A549 (cell line): ENCODE data around the gene SUFU. TPM values are rescaled to one million over a fixed set of nuclear protein-coding genes. Genes with fewer than 3 reads are reported as not detected.
A peak's percentile ranks its signal among the peaks of the same experiment; 100 is the strongest.

Experiments
- ATAC-seq, 2 experiments: fragments of 200-7000 bp in 1 of 2; fragments of >200 bp in 1 of 2; cut with Nextera tagmentation in 1 of 2; cut with Tn5 transposase in 1 of 2; 3 replicates each; pipeline versions ENCODE4 v1.8.0 to v1.9.1; 2018 to 2020; ENCODE audit warnings: mild to moderate bottlenecking in 1 of 2, moderate library complexity in 1 of 2
- CTCF ChIA-PET: fragments of 300-600 bp; sonication (Branson Sonifier 250); formaldehyde crosslinking; extraction: SDS; loops from one replicate; lab custom pipeline; 2021; ENCODE audit warnings: antibody characterized with exemption, inconsistent platforms; lab: Yijun Ruan, JAX
- POLR2A ChIA-PET: fragments of 350-600 bp; formaldehyde crosslinking; extraction: SDS; loops from one replicate; lab custom pipeline; 2021; ENCODE audit warnings: antibody characterized with exemption, inconsistent platforms; lab: Yijun Ruan, JAX
- DNase-seq, 2 experiments: peaks; one replicate each; pipeline versions ENCODE4 v3.0.0 to v3.0.0-alpha.2; 2011 to 2016; ENCODE audit warnings: low read depth in 1 of 2, low spot score in 1 of 2
- FAIRE-seq: peaks from 2 replicates; lab custom pipeline; 2011; peaks lifted over from hg19 to GRCh38; lab: Jason Lieb, UNC
- H3K27ac ChIP-seq, 2 experiments: fragments of >200 bp; sonication (Bioruptor Twin); formaldehyde crosslinking; 3 replicates each; pipeline ENCODE4 v1.5.1; 2016 to 2017
- H3K4me1 ChIP-seq: fragments of >200 bp; sonication (Bioruptor Twin); formaldehyde crosslinking; 3 replicates; pipeline ENCODE4 v1.6.1; 2016
- H3K4me2 ChIP-seq: fragments of >200 bp; sonication (Bioruptor Twin); formaldehyde crosslinking; 3 replicates; pipeline ENCODE4 v1.6.1; 2016
- H3K4me3 ChIP-seq: fragments of >200 bp; sonication (Bioruptor Twin); formaldehyde crosslinking; 3 replicates; pipeline ENCODE4 v1.5.1; 2016
- H3K9me3 ChIP-seq: fragments of >200 bp; sonication (Bioruptor Twin); formaldehyde crosslinking; 3 replicates; pipeline ENCODE4 v1.6.1; 2016
- BHLHE40 ChIP-seq: IDR thresholded peaks from 2 replicates; pipeline ENCODE4 v1.6.1; 2012; ENCODE audit warnings: low read depth, low read length, inconsistent platforms
- CBX2 ChIP-seq: fragments of 200-600 bp; sonication (generic); IDR thresholded peaks from 2 replicates; pipeline ENCODE4 v1.6.1; 2016; ENCODE audit warnings: low read depth, mild to moderate bottlenecking, borderline replicate concordance
- CBX8 ChIP-seq: fragments of 200-600 bp; sonication (generic); IDR thresholded peaks from 2 replicates; pipeline ENCODE4 v1.6.1; 2016
- CHD2 ChIP-seq: fragments of 150-350 bp; IDR thresholded peaks from 2 replicates; pipeline ENCODE4 v1.6.1; 2014; ENCODE audit warnings: low read length; ENCODE audit not compliant: partially characterized antibody
- CHD4 ChIP-seq: fragments of 200-600 bp; sonication (generic); IDR thresholded peaks from 2 replicates; pipeline ENCODE4 v1.6.1; 2016; ENCODE audit warnings: antibody characterized with exemption, mild to moderate bottlenecking, borderline replicate concordance
- FOSL2 ChIP-seq, 2 experiments: fragments of 450-650 bp in 1 of 2; fragments of >200 bp in 1 of 2; sonication (Bioruptor Twin) in 1 of 2; formaldehyde crosslinking; IDR thresholded peaks; 2 replicates each; pipeline versions ENCODE4 v1.5.0 to v1.6.1; 2016 to 2020; ENCODE audit warnings: mild to moderate bottlenecking in 1 of 2, moderate library complexity in 1 of 2
- FOXS1 ChIP-seq: fragments of 250-450 bp; sonication (Bioruptor Pico); IDR thresholded peaks from 2 replicates; pipeline ENCODE4 v1.5.0; 2020; ENCODE audit warnings: mild to moderate bottlenecking, moderate library complexity
- GATA3 ChIP-seq: IDR thresholded peaks from 2 replicates; pipeline ENCODE4 v1.6.1; 2012; ENCODE audit warnings: borderline replicate concordance
- HDAC2 ChIP-seq: fragments of 200-600 bp; sonication (generic); IDR thresholded peaks from 2 replicates; pipeline ENCODE4 v1.6.1; 2016
- HOXB5 ChIP-seq: fragments of 250-450 bp; sonication (Bioruptor Pico); IDR thresholded peaks from 2 replicates; pipeline ENCODE4 v1.5.0; 2020; ENCODE audit warnings: mild to moderate bottlenecking, moderate library complexity
- JUN ChIP-seq, 2 experiments: fragments of >200 bp; sonication (Bioruptor Twin); formaldehyde crosslinking; IDR thresholded peaks; 2 replicates in 1 of 2; 3 replicates in 1 of 2; pipeline ENCODE4 v1.6.1; 2016 to 2017
- KDM5A ChIP-seq: fragments of 200-600 bp; sonication (generic); IDR thresholded peaks from 2 replicates; pipeline ENCODE4 v1.6.1; 2016; ENCODE audit warnings: antibody characterized with exemption, mild to moderate bottlenecking
- MAFK ChIP-seq: fragments of 450-650 bp; IDR thresholded peaks from 2 replicates; pipeline ENCODE4 v1.6.1; 2014; ENCODE audit not compliant: partially characterized antibody
- MAZ ChIP-seq: fragments of 150-350 bp; IDR thresholded peaks from 2 replicates; pipeline ENCODE4 v1.6.1; 2014; ENCODE audit warnings: antibody characterized with exemption, low read depth, low read length, borderline replicate concordance
- NPAS2 ChIP-seq: fragments of 250-450 bp; sonication (Bioruptor Pico); IDR thresholded peaks from 2 replicates; pipeline ENCODE4 v1.8.0; 2022; ENCODE audit warnings: mild to moderate bottlenecking, moderate library complexity, borderline replicate concordance
- NR3C1 ChIP-seq: fragments of >200 bp; sonication (Bioruptor Twin); formaldehyde crosslinking; IDR thresholded peaks from 3 replicates; pipeline ENCODE4 v1.6.1; 2017
- RARB ChIP-seq: fragments of 250-450 bp; sonication (Bioruptor Pico); IDR thresholded peaks from 2 replicates; pipeline ENCODE4 v1.8.0; 2021; ENCODE audit warnings: mild to moderate bottlenecking, moderate library complexity
- RCOR1 ChIP-seq: fragments of 150-350 bp; IDR thresholded peaks from 2 replicates; pipeline ENCODE4 v1.6.1; 2014; ENCODE audit warnings: antibody characterized with exemption, low read length, low read depth
- RNF2 ChIP-seq: fragments of 200-600 bp; sonication (generic); IDR thresholded peaks from 2 replicates; pipeline ENCODE4 v1.6.1; 2016; ENCODE audit warnings: low read depth, mild to moderate bottlenecking, antibody characterized with exemption, moderate library complexity, borderline replicate concordance
- ZFP36 ChIP-seq: fragments of 450-650 bp; IDR thresholded peaks from 2 replicates; pipeline ENCODE4 v1.6.1; 2014; ENCODE audit warnings: borderline replicate concordance; ENCODE audit not compliant: partially characterized antibody
- WGBS: methylation state at CpG from one replicate; pipeline ENCODE4 v1.1.6; 2017; ENCODE audit errors: missing lambda C conversion rate; 5-methylcytosine and 5-hydroxymethylcytosine counted together
- polyA plus RNA-seq, 4 experiments: library from polyadenylated mRNA; depleted of rRNA in 3 of 4; stranded (reverse); fragments of >200 nt; fragmentation: RNase III in 1 of 4; extraction: RNeasy Plus Mini Kit Qiagen cat#74134 plus additional on column Dnase treatment in 1 of 4; gene quantifications; 2 replicates in 3 of 4; 3 replicates in 1 of 4; pipeline ENCODE4 v1.2.3, GENCODE V29; 2011 to 2017
- TF ChIP-seq, protein P1 (sequence below): IDR thresholded peaks from 2 replicates; pipeline ENCODE4 v1.6.1; 2012
- TF ChIP-seq, protein P2 (sequence below): fragments of >200 bp; sonication (Bioruptor Twin); formaldehyde crosslinking; IDR thresholded peaks from 3 replicates; pipeline ENCODE4 v1.6.1; 2016
- TF ChIP-seq, protein P3 (sequence below): fragments of >200 bp; sonication (Bioruptor Twin); formaldehyde crosslinking; IDR thresholded peaks from 3 replicates; pipeline ENCODE4 v1.5.1; 2016
- TF ChIP-seq, protein P4 (sequence below): IDR thresholded peaks from 2 replicates; pipeline ENCODE4 v1.6.1; 2012
- TF ChIP-seq, protein P5 (sequence below): fragments of 150-350 bp; IDR thresholded peaks from 2 replicates; pipeline ENCODE4 v1.6.1; 2014; ENCODE audit warnings: low read depth, mild to moderate bottlenecking, low read length
- TF ChIP-seq, protein P6 (sequence below): fragments of 250-450 bp; sonication (Bioruptor Pico); IDR thresholded peaks from 2 replicates; pipeline ENCODE4 v1.5.0; 2020; ENCODE audit warnings: low read depth, mild to moderate bottlenecking, moderate library complexity
- TF ChIP-seq, protein P7 (sequence below): fragments of 250-450 bp; sonication (Bioruptor Pico); IDR thresholded peaks from 2 replicates; pipeline ENCODE4 v1.5.0; 2021; ENCODE audit warnings: mild to moderate bottlenecking, moderate library complexity, borderline replicate concordance

The SUFU gene
- polyA plus RNA-seq, 2 of the 4 experiments (the other 2 are of a cell fraction) = 3.7 to 5.5 TPM

DNA sequence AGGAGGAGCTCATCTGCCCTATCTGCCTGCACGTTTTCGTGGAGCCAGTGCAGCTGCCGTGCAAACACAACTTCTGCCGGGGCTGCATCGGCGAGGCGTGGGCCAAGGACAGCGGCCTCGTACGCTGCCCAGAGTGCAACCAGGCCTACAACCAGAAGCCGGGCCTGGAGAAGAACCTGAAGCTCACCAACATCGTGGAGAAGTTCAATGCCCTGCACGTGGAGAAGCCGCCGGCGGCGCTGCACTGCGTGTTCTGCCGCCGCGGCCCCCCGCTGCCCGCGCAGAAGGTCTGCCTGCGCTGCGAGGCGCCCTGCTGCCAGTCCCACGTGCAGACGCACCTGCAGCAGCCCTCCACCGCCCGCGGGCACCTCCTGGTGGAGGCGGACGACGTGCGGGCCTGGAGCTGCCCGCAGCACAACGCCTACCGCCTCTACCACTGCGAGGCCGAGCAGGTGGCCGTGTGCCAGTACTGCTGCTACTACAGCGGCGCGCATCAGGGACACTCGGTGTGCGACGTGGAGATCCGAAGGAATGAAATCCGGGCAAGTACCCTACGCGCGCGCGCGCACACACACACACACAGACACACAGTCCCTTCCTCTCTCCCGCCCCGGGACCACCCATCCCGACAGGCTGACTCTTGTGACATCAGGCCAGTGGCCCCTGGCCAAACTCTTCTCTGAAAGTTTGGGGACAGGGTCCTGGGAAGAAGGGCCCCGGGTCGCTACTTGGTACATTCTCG, 141.0 kb downstream of the SUFU start (continued):
- TF ChIP-seq, protein P1, sequence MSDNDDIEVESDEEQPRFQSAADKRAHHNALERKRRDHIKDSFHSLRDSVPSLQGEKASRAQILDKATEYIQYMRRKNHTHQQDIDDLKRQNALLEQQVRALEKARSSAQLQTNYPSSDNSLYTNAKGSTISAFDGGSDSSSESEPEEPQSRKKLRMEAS = peak; percentile 99
- no peak for TF ChIP-seq GATA3
- TF ChIP-seq ZFP36 = no peak
- no peak for TF ChIP-seq CBX2
- TF ChIP-seq KDM5A = no peak
- no peak for TF ChIP-seq FOSL2 (IDR thresholded peaks at IDR 0.05)
- TF ChIP-seq FOSL2 (CRISPR knock-in tag; IDR thresholded peaks at IDR 0.05) = no peak
- no peak for TF ChIP-seq CBX8
- TF ChIP-seq, protein P2, sequence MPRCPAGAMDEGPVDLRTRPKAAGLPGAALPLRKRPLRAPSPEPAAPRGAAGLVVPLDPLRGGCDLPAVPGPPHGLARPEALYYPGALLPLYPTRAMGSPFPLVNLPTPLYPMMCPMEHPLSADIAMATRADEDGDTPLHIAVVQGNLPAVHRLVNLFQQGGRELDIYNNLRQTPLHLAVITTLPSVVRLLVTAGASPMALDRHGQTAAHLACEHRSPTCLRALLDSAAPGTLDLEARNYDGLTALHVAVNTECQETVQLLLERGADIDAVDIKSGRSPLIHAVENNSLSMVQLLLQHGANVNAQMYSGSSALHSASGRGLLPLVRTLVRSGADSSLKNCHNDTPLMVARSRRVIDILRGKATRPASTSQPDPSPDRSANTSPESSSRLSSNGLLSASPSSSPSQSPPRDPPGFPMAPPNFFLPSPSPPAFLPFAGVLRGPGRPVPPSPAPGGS = no peak; the same call in 2 of the 3 replicates
- TF ChIP-seq CHD4 = no peak
- TF ChIP-seq RNF2 = peak; percentile 95
- TF ChIP-seq, protein P3, sequence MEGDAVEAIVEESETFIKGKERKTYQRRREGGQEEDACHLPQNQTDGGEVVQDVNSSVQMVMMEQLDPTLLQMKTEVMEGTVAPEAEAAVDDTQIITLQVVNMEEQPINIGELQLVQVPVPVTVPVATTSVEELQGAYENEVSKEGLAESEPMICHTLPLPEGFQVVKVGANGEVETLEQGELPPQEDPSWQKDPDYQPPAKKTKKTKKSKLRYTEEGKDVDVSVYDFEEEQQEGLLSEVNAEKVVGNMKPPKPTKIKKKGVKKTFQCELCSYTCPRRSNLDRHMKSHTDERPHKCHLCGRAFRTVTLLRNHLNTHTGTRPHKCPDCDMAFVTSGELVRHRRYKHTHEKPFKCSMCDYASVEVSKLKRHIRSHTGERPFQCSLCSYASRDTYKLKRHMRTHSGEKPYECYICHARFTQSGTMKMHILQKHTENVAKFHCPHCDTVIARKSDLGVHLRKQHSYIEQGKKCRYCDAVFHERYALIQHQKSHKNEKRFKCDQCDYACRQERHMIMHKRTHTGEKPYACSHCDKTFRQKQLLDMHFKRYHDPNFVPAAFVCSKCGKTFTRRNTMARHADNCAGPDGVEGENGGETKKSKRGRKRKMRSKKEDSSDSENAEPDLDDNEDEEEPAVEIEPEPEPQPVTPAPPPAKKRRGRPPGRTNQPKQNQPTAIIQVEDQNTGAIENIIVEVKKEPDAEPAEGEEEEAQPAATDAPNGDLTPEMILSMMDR = peak; percentile 57
- TF ChIP-seq, protein P4, sequence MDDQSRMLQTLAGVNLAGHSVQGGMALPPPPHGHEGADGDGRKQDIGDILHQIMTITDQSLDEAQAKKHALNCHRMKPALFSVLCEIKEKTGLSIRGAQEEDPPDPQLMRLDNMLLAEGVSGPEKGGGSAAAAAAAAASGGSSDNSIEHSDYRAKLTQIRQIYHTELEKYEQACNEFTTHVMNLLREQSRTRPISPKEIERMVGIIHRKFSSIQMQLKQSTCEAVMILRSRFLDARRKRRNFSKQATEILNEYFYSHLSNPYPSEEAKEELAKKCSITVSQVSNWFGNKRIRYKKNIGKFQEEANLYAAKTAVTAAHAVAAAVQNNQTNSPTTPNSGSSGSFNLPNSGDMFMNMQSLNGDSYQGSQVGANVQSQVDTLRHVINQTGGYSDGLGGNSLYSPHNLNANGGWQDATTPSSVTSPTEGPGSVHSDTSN = no peak
- TF ChIP-seq NR3C1 = no peak
- TF ChIP-seq BHLHE40 = peak; percentile 10; the same call in 1 of the 2 replicates
- TF ChIP-seq, protein P5, sequence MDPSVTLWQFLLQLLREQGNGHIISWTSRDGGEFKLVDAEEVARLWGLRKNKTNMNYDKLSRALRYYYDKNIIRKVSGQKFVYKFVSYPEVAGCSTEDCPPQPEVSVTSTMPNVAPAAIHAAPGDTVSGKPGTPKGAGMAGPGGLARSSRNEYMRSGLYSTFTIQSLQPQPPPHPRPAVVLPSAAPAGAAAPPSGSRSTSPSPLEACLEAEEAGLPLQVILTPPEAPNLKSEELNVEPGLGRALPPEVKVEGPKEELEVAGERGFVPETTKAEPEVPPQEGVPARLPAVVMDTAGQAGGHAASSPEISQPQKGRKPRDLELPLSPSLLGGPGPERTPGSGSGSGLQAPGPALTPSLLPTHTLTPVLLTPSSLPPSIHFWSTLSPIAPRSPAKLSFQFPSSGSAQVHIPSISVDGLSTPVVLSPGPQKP = no peak
- TF ChIP-seq RARB (CRISPR knock-in tag) = no peak

DNA sequence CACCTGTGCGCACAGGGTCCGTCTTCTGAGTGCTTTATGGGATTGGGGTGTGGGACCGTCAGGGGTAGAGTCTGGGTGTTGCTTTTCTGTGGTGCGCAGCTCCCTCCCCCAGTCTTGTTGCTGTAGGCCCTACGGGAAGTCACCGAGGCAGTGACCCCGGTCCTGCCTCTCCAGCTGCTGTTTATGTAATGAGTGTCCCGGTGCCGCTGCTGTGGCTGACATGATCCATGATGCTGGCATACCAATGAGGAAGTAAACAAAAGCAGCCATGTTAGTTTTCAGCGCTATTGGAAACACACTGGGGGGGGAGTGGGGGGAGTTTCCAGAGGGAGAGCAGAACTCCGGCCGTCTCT, 141.6 kb downstream of the SUFU start:
- CTCF ChIA-PET = interaction anchor here (0.6 to 3.8 kb wide), 31 partner anchors 11 to 707 kb away, joined by 3 to 38 read pairs (median 4); partner anchors contain the start of genes ACTR1A, ARL3, SFXN2 and SUFU
- Histone ChIP-seq H3K27ac (peak overlapping the region; percentile 98), H3K4me2 (peak overlapping the region; percentile 99), H3K4me1 (peaks cover 22% of the 10 kb centered on the region), H3K9me3 (no peaks in the 10 kb centered on the region), H3K4me3 (peak overlapping the region; percentile 94)
- TF ChIP-seq, protein P5 = no peak
- TF ChIP-seq CHD2 (no peak), CHD4 (no peak), FOXS1 (CRISPR knock-in tag) (no peak), HOXB5 (CRISPR knock-in tag) (no peak), HDAC2 (no peak), MAZ (no peak), MAFK (no peak), RARB (CRISPR knock-in tag) (no peak), RCOR1 (no peak), NPAS2 (no peak), JUN (IDR thresholded peaks at IDR 0.05) (no peak)
- TF ChIP-seq, protein P6, sequence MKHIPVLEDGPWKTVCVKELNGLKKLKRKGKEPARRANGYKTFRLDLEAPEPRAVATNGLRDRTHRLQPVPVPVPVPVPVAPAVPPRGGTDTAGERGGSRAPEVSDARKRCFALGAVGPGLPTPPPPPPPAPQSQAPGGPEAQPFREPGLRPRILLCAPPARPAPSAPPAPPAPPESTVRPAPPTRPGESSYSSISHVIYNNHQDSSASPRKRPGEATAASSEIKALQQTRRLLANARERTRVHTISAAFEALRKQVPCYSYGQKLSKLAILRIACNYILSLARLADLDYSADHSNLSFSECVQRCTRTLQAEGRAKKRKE (CRISPR knock-in tag) = no peak
- TF ChIP-seq, protein P7, sequence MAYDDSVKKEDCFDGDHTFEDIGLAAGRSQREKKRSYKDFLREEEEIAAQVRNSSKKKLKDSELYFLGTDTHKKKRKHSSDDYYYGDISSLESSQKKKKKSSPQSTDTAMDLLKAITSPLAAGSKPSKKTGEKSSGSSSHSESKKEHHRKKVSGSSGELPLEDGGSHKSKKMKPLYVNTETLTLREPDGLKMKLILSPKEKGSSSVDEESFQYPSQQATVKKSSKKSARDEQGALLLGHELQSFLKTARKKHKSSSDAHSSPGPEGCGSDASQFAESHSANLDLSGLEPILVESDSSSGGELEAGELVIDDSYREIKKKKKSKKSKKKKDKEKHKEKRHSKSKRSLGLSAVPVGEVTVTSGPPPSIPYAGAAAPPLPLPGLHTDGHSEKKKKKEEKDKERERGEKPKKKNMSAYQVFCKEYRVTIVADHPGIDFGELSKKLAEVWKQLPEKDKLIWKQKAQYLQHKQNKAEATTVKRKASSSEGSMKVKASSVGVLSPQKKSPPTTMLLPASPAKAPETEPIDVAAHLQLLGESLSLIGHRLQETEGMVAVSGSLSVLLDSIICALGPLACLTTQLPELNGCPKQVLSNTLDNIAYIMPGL = no peak
- DNase-seq (peak; percentile 55 to 74), FAIRE-seq (no peak), ATAC-seq (peak; percentile 7 to 26; a peak in 4 of 6 replicates)
- 4% methylated on average over 12 of the region's 12 CpGs for WGBS
- POLR2A ChIA-PET = interaction anchor here (0.9 to 2.5 kb wide), 7 partner anchors 10 to 272 kb away, joined by 3 to 15 read pairs (median 4); partner anchors contain the start of genes ACTR1A, ARL3, CNNM2 and SFXN2
